ENCODE data around the gene PLXNB3.

PLXNB3 gene

DNA sequence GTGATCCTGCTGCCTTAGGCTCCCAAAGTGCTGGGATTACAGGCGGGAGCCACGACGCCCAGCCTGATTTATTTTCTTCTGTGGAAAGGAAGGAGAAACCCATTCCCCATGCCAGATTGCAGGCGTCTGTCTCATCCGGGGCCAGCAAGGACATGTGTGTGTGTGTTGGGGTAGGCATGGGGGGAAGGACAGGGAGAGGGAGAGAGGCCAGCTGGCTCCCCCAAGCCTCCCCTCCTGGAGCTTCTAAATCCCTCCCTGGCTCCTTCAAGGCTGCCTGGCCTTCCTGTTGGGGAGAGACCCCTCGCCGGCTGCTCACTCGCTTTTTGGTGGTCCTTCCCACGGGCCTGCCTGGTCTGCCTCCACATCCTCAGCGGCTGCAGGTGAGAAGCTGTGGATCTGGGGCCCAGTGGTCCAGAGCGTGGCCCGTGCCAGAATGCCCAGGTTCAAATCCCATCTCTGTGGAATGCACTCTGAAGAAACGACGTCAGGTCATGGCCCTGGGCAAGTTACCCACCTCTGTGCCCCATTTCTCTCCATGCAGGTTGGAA lies 1.3 kb upstream of the PLXNB3 start:
- DNase-seq, result no peak

DNA sequence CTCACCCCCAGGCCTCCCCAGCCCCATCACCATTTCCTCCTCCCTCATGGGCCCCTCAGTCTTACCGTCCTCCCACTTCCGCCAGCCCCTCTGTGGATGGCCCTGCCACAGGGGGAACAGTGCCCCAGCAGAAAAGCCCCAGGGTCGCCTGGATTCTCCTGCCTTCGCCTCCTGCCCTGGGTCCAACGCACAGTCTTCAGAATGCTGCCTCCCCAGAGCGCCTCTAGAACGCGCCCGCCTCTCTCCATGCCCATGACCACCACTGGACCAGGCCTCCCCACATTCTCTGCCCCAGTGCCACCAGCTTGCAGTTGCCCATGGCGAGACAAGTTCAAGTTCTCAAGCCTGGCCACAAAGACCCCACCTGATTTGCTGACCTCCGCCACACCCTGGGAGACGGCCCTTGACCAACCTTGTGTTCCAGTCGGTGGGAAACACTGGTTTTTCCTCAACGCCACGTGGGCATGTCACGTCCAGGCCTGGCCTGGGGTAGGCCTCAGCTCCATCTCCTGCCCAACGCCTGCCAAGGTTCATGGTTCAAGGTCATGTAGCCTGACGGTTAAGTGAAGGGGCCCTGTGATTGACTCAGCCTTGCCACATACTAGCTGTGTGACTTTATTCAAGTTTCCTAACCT lies 634 bp upstream of the PLXNB3 start:
- no peak for DNase-seq

DNA sequence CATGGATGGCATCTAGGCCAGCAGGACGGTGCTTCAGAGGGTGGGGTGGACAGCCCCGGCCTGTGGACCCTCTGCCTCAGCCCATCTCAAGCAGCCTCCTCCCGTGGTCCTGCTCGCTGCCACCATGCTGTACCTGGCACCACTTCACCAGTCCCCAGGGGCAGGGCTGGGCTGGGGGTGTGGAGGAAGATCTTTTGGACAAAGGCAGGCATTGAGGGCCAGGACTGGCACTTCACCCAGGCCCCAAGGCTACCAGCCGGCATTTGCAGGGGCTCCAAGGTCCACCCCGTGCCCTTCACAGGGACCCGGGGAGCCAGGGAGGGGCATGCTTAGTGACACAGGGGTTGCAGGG lies 713 bp downstream of the PLXNB3 start:
- DNase-seq, result no peak

DNA sequence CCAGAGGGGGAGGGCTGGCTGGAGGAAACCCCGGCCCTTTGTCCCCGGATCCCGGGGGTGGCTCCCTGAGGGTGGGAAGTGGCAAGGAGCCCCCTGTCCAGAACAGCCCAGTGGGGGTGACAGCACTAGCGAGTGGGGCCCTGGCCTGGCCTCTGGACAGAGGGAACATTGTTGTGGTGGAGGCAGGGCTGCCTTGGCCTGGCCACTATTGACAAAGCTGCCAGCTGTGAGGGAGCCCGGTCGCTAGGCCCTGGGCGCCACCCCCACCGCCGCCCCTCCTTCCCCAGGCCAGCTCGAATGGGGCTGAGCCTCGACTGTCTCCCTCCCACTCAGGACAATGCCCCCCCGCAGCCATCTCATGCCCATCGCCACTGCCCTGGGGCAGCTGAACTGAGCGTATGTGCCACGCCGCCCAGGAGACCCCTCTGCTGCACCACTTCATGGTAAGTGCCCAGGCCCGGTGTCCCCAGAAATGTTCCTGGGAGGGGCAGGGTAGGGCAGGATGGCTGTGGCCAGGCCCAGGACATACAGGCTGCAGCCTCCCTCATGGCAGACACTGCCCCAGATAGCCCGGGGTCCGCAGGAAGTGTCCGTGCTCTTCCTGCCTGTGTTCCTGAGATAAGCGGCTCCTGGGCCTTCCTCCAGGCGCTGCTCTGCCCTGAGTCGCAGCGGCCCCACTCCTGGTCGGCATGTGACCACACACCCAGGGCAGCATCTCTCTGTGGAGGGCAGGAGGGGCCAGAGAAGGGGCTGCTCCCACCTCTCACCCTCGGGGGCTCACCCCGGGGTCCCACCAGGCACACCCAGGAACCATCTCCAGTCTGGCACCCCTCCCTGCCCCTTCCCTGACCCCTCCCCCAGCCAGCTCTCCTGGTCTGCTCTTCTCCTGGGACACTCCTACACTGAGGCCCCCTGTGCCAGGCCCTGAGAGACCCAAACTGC lies 1.4 kb downstream of the PLXNB3 start:
- DNase-seq, result no peak

DNA sequence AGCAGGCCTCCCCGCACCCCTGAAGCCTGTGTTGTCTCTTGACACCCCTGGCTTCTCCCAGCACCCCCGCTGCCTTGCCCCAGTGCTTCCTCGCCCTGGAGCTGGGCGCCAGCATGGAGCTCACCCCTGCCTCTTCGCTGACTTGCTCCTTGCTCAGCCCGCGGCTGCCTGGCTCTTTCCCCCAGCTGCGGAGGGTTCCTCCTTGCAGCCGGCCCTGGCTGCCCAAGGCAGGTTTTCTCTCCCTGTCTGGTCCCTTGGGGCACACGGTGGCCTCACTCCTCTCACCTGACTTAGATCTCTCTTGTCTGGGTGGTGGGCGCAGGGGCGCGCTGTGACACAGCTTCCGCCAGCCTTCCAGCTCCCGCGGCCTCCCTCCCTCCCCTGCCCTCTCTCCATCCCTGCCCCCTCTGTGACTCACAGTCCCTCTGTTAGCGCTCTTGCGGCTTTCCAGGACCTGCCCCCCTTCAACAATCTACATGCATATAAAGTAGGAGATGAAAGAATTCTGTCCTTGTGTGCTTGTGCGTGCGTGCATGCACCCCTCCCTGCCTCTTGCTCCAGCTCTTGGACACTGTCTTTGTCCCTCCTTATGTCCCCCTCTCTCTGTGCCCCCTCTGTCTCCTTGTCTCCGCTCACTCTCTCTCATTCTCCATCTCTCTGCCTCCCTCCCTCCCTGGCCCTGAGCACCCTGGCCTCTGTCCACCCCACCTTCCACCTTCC lies 2.2 kb downstream of the PLXNB3 start:
- DNase-seq, result peak; percentile 78

DNA sequence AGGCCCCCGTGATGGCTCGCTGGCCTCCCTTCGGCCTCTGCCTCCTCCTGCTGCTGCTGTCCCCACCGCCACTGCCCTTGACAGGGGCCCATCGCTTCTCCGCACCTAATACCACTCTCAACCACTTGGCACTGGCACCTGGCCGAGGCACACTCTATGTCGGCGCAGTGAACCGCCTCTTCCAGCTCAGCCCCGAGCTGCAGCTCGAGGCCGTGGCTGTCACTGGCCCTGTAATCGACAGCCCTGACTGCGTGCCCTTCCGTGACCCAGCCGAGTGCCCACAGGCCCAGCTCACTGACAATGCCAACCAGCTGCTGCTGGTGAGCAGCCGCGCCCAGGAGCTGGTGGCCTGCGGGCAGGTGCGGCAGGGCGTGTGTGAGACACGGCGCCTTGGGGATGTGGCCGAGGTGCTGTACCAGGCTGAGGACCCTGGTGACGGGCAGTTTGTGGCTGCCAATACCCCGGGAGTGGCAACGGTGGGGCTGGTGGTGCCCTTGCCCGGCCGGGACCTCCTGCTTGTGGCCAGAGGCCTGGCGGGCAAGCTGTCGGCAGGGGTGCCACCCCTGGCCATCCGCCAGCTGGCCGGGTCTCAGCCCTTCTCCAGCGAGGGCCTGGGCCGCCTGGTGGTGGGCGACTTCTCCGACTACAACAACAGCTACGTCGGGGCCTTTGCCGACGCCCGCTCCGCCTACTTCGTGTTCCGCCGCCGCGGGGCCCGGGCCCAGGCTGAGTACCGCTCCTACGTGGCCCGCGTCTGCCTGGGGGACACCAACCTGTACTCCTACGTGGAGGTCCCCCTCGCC lies 3.0 kb downstream of the PLXNB3 start:
- DNase-seq, result no peak

DNA sequence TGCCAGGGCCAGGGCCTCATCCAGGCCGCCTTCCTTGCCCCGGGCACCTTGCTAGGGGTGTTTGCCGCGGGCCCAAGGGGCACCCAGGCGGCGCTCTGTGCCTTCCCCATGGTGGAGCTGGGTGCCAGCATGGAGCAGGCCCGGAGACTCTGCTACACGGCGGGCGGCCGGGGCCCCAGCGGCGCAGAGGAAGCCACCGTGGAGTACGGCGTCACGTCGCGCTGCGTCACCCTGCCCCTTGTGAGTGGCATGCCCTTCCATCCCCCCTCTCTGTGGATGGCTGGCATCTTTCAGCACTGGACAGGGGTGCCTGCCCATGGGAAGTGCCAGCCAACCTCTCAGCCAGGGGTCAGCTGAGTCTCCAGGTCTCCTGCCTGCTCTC lies 3.6 kb downstream of the PLXNB3 start:
- no peak for DNase-seq

DNA sequence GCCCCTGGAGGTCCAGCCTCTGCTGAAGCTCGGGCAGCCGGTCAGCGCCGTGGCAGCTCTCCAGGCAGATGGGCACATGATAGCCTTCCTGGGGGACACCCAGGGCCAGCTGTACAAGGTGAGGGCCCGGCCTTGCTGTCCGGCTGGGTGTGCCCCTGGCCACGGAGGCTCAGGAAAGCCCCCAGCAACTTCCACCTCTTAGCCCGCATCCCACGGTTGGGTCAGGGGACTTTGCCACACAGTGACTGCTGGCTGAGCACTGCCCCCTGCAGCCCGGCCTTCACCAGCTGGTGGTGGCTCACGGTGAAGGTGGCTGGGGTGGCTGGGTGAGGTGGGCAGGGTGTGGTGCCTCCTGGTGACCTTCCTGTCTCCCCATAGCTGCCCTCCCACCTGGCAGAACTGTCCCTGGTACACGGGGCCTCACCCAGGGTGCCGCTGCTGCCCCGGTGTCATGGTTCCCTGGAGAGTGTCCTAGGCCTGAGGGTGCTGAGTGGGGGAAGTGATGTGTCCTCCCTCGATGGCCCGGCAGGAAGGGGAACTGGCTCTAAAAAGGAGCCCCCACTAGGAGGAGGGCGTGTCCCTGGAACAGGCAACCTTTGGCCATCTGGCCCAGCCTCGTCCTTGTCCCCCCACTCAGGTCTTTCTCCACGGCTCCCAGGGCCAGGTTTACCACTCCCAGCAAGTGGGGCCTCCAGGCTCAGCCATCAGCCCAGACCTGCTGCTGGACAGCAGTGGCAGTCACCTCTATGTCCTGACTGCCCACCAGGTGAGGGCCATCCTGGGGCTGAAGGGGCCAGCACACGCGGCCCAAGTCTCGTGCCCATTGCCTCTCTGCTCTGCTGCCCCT lies 4.5 kb downstream of the PLXNB3 start:
- no peak for DNase-seq

DNA sequence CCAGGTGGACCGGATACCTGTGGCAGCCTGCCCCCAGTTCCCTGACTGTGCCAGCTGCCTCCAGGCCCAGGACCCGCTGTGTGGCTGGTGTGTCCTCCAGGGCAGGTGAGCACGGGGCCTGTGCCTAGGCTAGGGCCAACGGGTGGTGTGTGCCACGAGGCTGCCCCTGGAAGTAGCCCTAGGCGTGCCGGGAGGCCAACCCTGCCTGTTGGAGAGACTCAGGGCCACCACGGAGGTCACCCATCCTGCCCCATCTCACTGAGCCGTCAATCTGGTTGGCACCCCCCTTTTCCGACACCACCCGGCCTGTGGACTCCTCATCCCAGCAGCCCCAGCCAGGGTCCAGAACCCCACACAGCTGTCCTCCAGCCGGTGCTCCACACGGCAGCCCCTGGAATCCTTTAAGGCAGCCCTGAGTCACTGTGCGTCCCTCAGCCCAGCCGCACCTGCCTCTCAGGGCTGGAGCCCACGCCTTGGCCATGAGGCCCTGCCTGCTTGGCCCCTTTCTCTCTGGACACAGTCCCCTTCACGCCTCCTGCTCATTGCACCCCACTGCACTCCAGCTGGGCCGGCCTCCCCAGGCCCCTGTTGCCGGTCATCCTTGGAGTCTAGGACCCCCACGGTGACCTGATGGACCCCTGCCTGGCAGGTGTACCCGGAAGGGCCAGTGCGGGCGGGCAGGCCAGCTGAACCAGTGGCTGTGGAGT lies 5.3 kb downstream of the PLXNB3 start:
- no peak for DNase-seq

DNA sequence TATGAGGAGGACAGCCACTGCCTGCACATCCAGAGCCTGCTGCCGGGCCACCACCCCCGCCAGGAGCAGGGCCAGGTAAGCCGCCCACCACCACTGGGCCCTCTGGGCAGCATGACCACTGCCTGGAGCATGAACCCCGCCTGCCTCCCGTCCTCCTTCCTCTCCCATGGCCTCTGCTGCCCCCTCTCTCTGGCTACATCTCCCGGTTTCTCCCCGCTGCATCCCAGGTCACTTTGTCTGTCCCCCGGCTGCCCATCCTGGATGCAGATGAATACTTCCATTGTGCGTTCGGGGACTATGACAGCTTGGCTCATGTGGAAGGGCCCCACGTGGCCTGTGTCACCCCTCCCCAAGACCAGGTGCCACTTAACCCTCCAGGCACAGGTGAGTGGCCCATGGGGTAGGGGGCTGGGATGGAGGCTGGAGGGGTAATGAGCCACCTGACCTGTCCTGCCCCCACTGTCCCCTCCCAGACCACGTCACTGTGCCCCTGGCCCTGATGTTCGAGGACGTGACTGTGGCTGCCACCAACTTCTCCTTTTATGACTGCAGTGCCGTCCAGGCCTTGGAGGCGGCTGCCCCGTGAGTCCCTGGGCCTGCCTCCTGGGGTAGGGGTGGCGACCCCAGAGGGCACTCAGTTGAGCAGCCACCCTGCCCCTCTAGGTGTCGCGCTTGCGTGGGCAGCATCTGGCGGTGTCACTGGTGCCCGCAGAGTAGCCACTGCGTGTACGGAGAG lies 6.0 kb downstream of the PLXNB3 start:
- no peak for DNase-seq

DNA sequence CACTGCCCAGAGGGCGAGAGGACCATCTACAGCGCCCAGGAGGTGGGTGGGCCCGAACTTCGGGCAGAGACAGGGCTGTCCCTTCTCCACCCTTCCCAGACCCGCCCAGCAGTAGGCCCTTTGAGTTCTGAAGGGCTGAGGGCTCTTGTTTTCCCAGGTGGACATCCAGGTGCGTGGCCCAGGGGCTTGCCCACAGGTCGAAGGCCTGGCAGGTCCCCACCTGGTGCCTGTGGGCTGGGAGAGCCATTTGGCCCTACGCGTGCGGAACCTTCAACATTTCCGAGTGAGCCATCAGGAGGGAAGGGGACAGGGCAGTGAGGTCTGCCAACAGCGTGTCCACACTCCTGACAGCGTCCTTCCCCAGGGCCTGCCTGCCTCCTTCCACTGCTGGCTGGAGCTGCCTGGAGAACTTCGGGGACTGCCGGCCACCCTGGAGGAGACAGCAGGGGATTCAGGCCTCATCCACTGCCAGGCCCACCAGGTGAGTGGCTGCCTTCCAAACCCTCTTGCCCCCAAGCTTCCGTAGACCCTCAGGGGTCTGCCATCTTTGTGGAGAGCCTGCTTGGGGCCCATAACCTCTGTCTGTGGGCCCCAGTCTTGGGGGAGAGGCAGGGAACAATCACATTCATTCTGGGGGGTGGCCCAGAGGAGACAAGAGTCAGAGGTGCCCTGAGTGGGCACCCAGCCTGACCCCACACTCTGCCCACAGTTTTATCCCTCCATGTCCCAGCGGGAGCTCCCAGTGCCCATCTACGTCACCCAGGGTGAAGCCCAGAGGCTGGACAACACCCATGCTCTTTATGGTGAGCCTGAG lies 6.8 kb downstream of the PLXNB3 start:
- no peak for DNase-seq

DNA sequence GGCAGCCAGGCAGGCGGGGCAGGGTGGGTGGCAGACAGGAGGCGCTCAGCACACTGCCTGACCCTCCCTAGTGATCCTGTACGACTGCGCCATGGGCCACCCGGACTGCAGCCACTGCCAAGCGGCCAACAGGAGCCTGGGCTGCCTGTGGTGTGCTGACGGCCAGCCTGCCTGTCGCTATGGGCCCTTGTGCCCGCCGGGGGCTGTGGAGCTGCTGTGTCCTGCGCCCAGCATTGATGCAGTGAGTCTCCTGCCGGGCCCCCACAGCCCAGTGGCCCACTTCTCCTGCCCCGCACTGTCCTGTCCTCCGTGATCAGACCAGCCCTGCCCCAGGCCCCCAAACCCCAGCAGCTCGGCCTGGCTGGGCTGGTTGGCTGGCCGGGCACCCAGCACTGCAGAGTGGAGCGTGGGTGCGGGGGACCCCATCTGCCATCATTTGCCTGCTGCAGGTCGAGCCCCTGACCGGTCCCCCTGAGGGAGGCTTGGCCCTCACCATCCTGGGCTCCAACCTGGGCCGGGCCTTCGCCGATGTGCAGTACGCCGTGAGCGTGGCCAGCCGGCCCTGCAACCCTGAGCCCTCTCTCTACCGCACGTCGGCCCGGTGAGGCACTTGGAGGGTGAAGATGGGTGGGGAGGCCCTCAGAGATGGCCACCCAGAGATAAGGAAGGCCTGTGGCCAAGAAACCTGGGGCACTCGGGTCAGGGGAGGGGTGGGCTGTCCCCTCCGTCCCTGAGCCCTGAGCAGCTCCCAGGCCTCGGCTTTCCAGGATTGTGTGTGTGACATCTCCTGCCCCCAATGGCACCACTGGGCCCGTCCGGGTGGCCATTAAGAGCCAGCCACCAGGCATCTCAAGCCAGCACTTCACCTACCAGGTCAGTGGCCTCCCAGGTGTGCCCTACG lies 7.6 kb downstream of the PLXNB3 start:
- DNase-seq, result no peak

DNA sequence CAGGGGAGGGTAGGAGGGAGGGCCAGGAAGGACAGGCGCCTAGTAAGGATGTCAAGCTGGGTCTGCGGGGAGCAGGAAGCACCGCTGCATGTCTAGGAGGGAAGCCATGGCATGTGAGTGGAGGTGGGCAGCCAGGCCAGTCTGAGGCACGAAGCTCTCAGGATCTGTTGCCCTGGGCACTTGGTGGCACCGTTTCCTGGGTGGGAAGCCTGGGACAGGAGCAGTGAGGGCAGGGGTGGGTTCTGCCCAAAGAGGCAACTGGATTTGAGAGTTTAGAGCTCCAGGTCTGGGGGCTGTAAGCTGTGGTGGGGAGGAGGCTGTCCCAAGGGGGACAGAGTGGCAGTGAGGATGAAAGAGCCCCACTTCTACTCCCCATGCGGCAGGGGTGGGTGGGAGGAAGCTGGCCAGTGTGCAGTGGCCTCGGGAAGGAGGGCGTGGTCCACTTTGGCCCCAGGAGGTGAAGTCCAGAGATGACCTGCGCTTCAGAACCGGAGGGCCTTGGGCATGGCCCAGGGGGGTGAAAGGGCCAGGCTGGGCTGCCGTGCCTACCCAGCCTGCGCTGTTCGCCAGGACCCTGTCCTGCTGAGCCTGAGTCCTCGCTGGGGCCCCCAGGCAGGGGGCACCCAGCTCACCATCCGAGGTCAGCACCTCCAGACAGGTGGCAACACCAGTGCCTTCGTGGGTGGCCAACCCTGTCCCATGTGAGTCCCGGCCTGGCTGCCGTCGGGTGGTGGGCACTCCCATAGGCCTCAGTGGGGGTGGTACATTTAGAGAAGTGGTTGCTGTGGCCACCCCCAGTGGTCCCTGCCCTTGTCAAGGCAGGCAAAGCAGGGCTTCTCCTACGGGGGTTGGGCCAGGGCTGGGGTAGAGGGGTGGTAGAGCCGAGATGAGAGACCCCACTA lies 8.5 kb downstream of the PLXNB3 start:
- no peak for DNase-seq

DNA sequence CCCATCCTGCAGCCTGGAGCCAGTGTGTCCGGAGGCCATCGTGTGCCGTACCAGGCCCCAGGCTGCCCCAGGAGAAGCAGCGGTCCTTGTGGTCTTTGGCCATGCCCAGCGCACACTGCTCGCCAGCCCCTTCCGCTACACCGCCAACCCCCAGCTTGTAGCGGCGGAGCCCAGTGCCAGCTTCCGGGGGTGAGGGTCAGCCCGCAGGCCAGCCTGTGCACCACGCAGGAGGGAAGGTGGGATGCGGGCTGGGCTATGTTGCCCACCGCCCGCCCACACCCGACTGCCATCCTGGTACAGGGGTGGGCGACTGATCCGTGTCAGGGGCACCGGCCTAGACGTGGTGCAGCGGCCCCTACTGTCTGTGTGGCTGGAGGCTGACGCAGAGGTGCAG lies 9.2 kb downstream of the PLXNB3 start:
- DNase-seq, result no peak

DNA sequence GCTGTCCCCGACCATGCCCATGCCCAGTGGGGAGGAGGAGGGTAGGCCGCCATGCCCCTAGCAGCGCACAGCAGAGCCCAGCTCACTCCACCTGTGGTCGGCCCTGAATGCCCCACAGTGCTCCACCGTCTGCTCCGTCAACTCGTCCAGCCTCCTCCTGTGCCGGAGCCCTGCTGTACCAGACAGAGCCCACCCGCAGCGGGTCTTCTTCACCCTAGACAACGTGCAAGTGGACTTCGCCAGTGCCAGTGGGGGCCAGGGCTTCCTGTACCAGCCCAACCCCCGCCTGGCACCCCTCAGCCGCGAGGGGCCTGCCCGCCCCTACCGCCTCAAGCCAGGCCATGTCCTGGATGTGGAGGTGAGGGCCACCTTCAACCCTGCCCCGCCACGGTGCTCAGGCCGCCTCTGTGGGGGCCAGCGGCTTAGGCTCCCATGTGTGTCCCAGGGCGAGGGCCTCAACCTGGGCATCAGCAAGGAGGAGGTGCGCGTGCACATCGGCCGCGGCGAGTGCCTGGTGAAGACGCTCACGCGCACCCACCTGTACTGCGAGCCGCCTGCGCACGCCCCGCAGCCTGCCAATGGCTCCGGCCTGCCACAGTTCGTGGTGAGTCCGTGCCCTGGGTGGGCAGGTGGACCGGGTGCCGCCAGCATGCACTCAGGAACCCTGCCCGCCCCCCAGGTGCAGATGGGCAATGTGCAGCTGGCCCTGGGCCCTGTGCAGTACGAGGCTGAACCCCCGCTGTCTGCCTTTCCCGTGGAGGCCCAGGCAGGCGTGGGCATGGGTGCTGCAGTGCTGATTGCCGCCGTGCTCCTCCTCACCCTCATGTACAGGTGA lies 9.9 kb downstream of the PLXNB3 start:
- DNase-seq, result no peak
